Astrocyte (in vitro differentiated cells and primary cell): ENCODE measurements around the gene UGT1A9.

Source experiments
- CTCF ChIP-seq: IDR thresholded peaks from 2 replicates; pipeline ENCODE4 v1.5.1; 2011; ENCODE audit warnings: low read depth, mild to moderate bottlenecking, inconsistent platforms, low read length, moderate library complexity; ENCODE audit not compliant: insufficient read depth
- EZH2 ChIP-seq: IDR thresholded peaks from 2 replicates; pipeline ENCODE4 v1.6.1; 2012; ENCODE audit warnings: mild to moderate bottlenecking, low read length, inconsistent platforms; ENCODE audit not compliant: insufficient read depth

GRCh38 chr2:233679196-233679595 lies 7.5 kb downstream of the UGT1A9 start:
- TF ChIP-seq CTCF (no peak), EZH2 (no peak)
